ENCODE data around the gene VAV2.

The VAV2 gene

GRCh38 chr9:133813749-133814585 is 178.2 kb downstream of the VAV2 start:
- DNase-seq (ENCODE audit: low read depth) = no peak

GRCh38 chr9:133812941-133813748 is 179.0 kb downstream of the VAV2 start:
- DNase-seq (ENCODE audit: low read depth) = no peak

- DNase-seq (ENCODE audit: low read depth) = no peak
Measured at GRCh38 chr9:133812077-133812868, 179.9 kb downstream of the VAV2 start.

GRCh38 chr9:133811471-133811870 is 180.7 kb downstream of the VAV2 start:
- DNase-seq (ENCODE audit: low read depth) = no peak

- no peak for DNase-seq (ENCODE audit: low read depth)
Measured at GRCh38 chr9:133810556-133811195, 181.4 kb downstream of the VAV2 start.

GRCh38 chr9:133809335-133809734 is 182.8 kb downstream of the VAV2 start:
- DNase-seq (ENCODE audit: low read depth) = no peak

- no peak for DNase-seq (ENCODE audit: low read depth)
Measured at GRCh38 chr9:133807818-133808217, 184.3 kb downstream of the VAV2 start.

- DNase-seq (ENCODE audit: low read depth) = no peak
Measured at GRCh38 chr9:133807037-133807436, 185.1 kb downstream of the VAV2 start.

GRCh38 chr9:133806623-133807010 is 185.5 kb downstream of the VAV2 start:
- no peak for DNase-seq (ENCODE audit: low read depth)

GRCh38 chr9:133805876-133806622 is 186.1 kb downstream of the VAV2 start:
- DNase-seq (ENCODE audit: low read depth) = no peak

GRCh38 chr9:133804199-133804598 is 187.9 kb downstream of the VAV2 start:
- no peak for DNase-seq (ENCODE audit: low read depth)

- no peak for DNase-seq (ENCODE audit: low read depth)
Measured at GRCh38 chr9:133803745-133804144, 188.4 kb downstream of the VAV2 start.

- no peak for DNase-seq (ENCODE audit: low read depth)
Measured at GRCh38 chr9:133803028-133803585, 189.0 kb downstream of the VAV2 start.

- no peak for DNase-seq (ENCODE audit: low read depth)
Measured at GRCh38 chr9:133801739-133802138, 190.4 kb downstream of the VAV2 start.

GRCh38 chr9:133800266-133800665 is 191.9 kb downstream of the VAV2 start:
- DNase-seq (ENCODE audit: low read depth) = no peak

GRCh38 chr9:133799716-133800115 is 192.4 kb downstream of the VAV2 start:
- DNase-seq (ENCODE audit: low read depth) = no peak

- DNase-seq (ENCODE audit: low read depth) = no peak
Measured at GRCh38 chr9:133799106-133799505, 193.0 kb downstream of the VAV2 start.

- DNase-seq (ENCODE audit: low read depth) = no peak
Measured at GRCh38 chr9:133798160-133798559, 194.0 kb downstream of the VAV2 start.

- DNase-seq (ENCODE audit: low read depth) = no peak
Measured at GRCh38 chr9:133797406-133798105, 194.6 kb downstream of the VAV2 start.

GRCh38 chr9:133796562-133796961 is 195.6 kb downstream of the VAV2 start:
- no peak for DNase-seq (ENCODE audit: low read depth)

Measured in GM04503 (cell line).